GM12873 (cell line): ENCODE measurements around the gene ARHGEF3.

Experiments used
- TF ChIP-seq, protein P1 (sequence below): IDR thresholded peaks from 2 replicates; pipeline ENCODE4 v1.5.1; 2012; ENCODE audit warnings: low read depth, mild to moderate bottlenecking, moderate library complexity, low read length, control low read depth; ENCODE audit not compliant: insufficient read depth; ENCODE audit errors: missing control alignments

ARHGEF3 gene

DNA sequence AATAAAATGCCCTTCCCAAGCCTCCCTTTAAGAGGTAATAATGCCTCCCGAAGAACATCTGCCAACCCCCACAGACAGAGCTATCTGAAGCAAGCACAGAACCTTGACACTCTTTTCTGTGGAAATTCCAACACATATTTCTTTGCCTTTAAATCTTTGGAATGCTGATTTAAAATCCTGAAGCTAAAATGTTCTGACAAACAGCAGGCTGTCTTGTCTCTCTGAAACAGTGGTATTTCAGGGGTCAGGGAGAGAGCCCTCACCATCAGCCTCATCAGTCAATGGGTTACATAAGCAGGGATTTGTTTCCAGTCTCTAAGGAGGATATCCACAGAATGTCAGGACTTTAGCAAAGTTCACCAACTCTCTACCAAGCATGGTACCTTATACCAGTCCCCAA, 27.8 kb upstream of the ARHGEF3 start:
- TF ChIP-seq, protein P1, sequence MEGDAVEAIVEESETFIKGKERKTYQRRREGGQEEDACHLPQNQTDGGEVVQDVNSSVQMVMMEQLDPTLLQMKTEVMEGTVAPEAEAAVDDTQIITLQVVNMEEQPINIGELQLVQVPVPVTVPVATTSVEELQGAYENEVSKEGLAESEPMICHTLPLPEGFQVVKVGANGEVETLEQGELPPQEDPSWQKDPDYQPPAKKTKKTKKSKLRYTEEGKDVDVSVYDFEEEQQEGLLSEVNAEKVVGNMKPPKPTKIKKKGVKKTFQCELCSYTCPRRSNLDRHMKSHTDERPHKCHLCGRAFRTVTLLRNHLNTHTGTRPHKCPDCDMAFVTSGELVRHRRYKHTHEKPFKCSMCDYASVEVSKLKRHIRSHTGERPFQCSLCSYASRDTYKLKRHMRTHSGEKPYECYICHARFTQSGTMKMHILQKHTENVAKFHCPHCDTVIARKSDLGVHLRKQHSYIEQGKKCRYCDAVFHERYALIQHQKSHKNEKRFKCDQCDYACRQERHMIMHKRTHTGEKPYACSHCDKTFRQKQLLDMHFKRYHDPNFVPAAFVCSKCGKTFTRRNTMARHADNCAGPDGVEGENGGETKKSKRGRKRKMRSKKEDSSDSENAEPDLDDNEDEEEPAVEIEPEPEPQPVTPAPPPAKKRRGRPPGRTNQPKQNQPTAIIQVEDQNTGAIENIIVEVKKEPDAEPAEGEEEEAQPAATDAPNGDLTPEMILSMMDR: no peak

DNA sequence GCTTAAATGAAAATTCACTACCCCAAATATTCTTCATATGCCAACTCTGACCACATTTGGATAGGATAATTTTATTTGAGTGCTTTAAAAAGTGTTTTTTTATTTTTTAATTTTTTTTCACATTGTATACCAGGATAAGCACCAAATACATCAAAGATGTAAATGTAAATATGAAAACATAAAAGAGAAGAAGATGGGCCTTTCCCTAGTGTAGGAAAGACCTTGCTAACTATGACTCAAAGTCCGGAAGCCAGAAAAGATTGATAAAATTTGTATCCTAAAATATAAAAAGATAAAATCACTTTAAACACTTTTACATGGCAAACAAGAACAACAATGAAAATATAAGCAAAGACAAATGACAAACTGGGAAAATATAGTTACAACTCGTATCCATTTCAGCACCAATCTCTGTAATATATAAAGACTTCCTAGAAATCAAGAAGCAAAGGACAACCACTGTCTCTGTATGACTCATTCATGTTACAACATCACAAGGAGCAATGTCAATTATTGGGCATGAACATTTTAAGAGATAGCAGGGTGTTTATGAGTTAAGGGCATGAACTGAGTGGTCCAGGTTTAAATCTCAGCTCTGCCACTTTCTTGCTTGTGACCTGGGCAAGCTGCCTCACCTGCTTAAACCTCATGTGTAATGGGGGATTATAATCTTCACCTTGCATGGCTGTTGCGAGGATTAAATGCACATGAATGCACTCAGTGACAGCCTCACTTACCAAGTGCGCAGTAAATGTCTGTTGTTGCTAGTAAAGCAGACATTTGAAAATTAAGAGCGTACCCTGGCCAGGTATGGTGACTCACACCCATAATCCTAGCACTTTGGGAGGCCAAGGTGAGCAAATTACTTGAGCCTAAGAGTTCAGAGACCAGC, 25.3 kb upstream of the ARHGEF3 start:
- TF ChIP-seq, protein P1: no peak

DNA sequence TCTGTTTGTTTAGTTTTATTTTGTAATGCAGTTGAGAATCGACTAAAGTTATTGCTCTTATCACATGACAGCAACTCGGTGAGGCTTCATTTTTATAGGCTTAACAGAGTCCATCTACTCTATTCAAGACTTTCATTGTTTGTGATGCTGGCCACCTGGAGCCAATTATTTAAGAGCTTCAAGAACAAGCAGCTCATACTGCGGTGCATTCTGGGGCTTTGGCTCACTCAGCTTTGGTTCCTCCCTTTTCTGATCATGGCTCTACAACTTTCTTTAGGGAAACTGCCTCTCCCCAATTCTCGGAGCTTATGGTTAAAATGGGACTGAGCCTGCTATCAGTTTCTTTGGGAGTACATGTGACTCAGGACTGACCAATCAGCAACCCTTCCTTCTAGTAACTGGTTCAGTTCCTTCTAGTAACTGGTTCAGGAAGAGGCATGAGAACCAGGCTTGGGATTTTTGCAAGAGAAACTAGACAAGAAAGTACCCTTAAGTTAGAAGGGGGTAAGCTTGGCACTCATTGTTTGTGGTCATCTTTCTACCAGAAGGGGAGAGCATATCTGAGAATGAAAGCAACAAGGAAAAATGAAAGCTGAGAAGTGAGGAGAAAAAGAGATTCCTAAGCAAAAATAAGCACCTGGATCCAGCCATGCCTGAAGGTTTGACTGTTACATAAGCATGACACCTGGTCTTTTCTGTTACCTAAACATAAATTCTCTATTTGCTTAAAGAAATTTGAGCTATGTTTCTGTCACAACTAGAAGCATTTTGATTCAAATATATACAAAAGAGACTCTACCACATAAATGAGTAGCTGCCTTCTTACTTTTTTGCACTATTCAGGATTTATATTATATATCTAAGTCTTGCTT, 24.1 kb upstream of the ARHGEF3 start:
- TF ChIP-seq, protein P1: no peak

DNA sequence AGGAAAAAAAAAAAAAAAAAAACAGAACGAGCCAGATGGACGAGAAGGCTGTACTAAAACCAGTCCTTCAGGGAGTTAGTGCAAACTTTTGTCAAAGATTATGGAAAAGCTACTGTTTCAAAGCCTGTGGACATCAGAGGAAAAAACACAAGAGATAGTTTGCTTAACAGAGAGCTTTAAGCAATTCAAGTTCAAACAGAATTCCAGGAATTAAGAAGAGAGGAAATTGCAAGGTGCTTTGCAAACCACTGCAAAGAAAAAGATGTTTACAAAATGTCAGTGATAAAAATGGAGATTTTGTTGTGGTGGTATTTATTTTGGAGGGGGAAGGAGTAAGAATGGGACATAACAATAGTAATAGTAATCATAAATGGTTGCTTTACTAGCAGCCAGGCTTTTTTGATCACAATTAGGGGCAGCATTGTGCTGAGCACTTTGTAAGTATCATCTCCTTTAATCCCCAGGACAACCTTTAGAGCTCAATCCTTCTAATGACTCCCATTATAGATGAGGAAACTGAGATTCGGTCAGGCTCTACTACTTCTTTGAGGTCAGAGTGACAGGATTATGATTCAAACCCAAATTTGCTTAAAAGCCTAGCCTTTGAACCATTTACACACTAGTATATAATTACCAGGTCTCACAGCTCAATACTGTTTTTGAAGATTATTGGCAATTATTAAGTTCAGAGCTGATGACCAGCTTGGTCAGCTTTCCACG, 22.4 kb upstream of the ARHGEF3 start:
- TF ChIP-seq, protein P1: no peak

DNA sequence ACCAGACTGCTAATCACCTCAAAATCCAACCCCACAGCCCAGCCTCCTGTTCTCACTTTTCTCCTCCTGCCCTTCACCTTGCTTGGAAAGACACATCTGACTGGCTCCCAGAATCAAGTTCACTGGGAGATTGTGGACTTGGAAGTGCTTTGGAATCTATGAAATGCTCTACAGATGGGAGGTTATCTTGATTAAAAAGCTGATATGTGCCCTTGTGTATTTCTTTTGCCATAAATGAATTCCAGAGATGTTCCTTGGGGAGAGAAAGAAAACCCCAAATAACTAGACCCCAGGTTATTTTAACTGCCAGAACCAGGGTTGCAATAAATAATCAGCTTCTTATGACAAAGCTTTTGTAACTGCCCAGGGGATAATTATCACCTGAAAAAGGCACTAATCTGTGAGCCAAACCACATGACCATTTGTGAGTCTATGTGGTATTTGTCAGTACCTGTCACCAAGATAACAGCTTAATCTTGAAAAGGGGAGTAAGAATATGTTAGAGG, 21.7 kb upstream of the ARHGEF3 start:
- TF ChIP-seq, protein P1: no peak

DNA sequence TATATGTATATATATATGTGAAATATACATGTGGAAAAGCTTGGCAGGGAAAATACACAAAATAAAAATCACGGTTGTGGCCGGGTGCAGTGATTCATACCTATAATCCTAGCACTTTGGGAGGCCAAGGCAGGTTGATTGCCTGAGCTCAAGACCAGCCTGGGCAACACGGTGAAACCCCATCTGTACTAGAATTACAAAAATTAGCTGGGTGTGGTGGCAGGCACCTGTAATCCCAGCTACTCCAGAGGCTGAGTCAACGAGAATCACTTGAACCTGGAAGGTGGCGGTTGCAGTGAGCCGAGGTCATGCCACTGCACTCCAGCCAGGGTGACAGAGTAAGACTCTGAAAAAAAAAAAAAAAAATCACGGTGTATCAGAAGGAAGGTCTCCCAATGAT, 20.8 kb upstream of the ARHGEF3 start:
- TF ChIP-seq, protein P1: no peak
